IPS-18c (cell line): Measurements from ENCODE around the gene VIPAS39.
A peak's percentile ranks its signal among the peaks of the same experiment; 100 is the strongest.

ENCODE experiments used
- H3K4me3 ChIP-seq: 2 replicates; pipeline ENCODE4 v1.7.0; 2013; ENCODE audit warnings: low read depth, mild to moderate bottlenecking, low read length, moderate library complexity; ENCODE audit not compliant: insufficient read depth
- H3K9me3 ChIP-seq: one replicate; pipeline ENCODE4 v1.6.1; 2013; ENCODE audit warnings: mild to moderate bottlenecking, low read length, moderate library complexity; ENCODE audit not compliant: control insufficient read depth, insufficient read depth

VIPAS39 gene

DNA sequence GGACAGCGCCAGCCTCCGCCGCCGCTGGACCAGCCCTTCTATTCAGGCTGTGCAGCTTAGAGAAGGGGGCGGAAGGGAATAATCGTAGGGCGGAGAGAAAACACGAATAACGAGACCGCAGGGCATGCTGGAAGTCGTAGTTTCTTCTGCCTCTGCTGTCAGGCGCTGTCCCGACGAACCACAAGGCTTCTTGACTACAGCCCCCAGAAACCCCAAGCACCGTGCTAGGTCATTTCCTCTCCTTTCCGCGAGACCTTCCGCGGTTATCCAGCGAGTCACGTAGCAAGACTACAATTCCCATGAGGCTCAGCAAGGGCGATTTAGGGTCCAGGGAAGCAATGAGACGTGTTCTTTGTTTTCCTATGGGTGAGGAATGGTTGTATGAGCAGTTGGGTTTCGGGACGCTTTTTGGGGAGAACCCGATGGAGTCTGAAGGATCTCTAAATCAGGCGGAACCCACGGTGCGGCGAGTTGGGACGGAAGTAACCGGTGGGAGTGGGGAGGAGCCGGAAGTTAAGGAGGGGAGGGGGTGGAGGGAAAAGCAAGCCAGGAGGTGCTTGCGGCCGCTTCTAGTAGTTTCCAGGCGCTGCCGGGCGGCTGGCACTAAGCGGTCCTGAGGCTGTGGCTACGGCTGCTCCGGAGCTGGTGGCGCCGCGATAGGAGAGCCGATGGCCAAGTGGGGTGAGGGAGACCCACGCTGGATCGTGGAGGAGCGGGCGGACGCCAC lies at the start of gene VIPAS39, which contains the start of gene AHSA1:
VIPAS39 (minus strand) TSS at position 80 of the 727 bp plus-strand sequence. CDS start 3,499 bp downstream, outside the sequence.
AHSA1 (plus strand) TSS at position 572 of the 727 bp plus-strand sequence; CDS start at position 669, 97 bp downstream.
- Histone ChIP-seq H3K9me3 (no peaks in the 10 kb centered on the region), H3K4me3 (peak within 1 kb of the TSS; percentile 67)

- H3K4me3 ChIP-seq: no peak overlapping the region
Measured at GRCh38 chr14:77505031-77505430, 47.6 kb upstream of the VIPAS39 start.

DNA sequence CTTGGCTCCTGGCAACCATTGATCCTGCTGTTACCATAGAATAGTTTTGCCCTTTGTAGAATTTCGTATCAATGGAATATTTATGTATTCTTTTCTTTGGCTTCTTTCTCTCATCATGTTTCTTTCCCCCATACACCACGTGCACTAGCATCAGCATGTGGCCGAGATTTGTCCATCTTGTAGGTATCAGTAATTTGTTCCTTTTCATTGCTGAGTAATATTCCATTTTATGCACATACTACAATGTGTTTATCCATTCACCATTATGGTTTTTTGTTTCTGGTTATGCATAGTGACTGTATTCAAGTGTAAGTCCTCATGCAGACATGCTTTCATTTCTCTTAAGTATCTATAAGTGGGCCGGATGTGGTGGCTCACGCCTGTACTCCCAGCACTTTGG lies 45.7 kb upstream of the VIPAS39 start:
- peaks cover 4% of the 10 kb centered on the region for H3K9me3 ChIP-seq
- H3K4me3 ChIP-seq: no peak overlapping the region

More at GRCh38 chr14:77505031-77505430, 47.6 kb upstream of the VIPAS39 start:
- peaks cover 4% of the 10 kb centered on the region for H3K9me3 ChIP-seq

- no peak overlapping the region for H3K4me3 ChIP-seq
- H3K9me3 ChIP-seq: peaks cover 4% of the 10 kb centered on the region
Measured at GRCh38 chr14:77502109-77502782, 44.8 kb upstream of the VIPAS39 start.

DNA sequence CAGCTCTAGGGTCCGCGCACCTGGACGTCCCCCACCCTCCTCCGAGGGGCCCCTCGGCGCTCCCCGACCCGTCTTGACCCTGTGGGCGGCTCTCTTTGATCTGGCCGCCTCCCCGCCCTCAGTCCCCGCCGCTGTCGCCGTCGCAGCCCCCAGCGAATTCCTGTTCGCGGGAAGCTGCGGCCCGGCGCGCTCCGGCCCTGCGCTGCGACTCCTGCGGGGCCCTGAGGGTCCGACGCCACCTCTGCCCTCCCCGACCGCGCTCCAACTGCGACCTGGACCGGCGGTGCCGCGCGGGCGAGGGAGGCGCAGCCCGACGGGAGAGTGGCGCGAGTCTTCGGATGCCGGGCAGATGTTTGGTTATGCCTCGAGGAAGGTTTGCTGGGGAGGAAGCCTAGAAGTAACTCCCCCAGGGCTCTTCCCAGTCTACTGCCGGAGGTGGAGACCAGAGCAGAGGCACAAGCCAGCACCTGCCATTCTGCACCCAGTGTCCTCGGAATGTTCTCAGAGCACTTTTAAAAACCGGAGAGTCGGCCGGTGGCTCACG lies 41.7 kb upstream of the VIPAS39 start:
- H3K4me3 ChIP-seq: peak overlapping the region; percentile 66

DNA sequence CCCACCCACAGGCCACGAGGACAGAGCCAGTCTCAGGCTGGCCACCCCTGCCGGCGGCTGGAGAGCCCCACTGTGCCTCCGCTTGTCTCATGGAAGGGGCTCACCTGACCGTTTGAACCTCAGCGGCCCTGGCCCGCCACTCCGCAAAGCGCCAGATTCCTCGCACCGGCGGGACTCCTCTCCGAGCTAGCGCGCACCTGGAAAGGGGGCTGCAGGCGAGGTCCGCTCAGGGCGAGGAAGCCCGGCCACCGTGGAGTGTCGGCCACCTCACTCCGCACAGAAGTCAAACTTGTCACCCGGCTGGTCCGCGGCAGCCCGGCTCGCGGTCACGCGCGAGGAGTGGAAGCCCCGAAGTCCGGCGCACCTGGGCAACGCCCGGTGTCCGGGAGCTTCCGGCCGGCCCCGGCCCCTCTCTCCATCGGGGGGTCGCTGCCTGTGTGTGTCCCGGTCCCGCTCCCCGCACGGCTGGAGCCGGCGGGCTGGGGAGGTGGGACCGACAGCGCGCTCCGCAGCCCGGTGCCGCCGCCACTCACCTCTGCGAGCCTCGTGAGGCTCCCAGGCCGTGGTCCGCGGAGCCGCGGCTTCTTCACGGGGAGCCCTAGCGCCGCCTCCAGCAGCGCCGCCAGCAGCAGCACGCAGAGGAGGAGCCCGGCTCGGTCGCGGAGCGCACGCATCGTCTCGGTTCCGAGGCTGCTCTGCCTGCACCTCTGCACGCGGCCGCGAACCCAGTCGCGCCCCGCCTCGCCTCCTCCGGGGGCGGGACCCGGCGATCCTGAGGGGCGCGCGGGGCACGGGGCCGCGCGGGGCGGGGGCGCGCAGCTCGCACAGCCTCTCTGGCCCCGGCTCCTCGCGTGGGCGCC lies 40.9 kb upstream of the VIPAS39 start, which contains the start of gene ISM2:
ISM2 (minus strand) TSS at position 697 of the 860 bp plus-strand sequence; CDS start at position 674, 23 bp downstream.
- peak within 1 kb of the TSS; percentile 66 for H3K4me3 ChIP-seq
- H3K9me3 ChIP-seq: peaks cover 2% of the 10 kb centered on the region

More for the DNA sequence above, 41.7 kb upstream of the VIPAS39 start:
- H3K9me3 ChIP-seq: peaks cover 2% of the 10 kb centered on the region

DNA sequence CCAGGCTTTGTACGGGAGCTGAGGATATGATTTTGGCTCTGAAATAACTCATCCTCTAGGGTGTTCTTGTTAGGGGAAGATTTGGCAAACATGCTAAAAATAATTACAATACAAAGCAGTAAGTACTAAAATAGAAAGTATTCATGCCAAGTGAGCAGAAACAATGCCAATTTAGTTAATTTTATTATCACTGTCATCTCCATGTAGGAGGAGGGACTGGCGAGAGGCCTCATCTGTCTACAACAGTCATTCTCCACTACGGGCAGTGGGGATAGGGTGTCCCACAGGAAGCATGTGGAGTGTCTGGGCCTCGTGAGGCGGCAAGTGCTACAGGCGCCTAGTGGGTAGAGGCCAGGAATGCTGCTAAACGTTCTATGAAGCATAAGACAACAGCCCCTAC lies 37.9 kb upstream of the VIPAS39 start:
- peaks cover 2% of the 10 kb centered on the region for H3K9me3 ChIP-seq

DNA sequence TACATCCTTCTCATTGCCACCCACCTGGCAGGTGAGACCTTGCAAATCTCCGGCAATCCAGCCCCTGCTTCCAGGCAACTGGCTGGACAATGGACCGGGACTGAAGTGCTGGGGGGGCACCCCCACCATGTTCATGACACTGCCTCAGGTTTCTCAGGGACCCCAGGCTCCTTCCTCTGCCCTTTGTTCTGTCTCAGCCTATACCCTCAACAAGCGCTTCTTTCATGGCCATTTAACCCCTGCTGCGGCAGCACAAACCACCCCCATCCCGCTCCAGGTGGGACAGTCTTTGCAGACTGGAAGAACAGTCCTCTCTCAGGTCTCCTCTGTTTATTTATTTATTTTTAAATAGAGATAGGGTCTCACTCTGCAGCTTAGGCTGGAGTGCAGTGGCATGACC lies 33.7 kb upstream of the VIPAS39 start:
- Histone ChIP-seq H3K4me3 (no peak overlapping the region), H3K9me3 (peaks cover 2% of the 10 kb centered on the region)

More for the DNA sequence above, 37.9 kb upstream of the VIPAS39 start:
- no peak overlapping the region for H3K4me3 ChIP-seq

- peaks cover under 1% of the 10 kb centered on the region for H3K9me3 ChIP-seq
- H3K4me3 ChIP-seq: no peak overlapping the region
Measured at GRCh38 chr14:77490347-77490986, 33.1 kb upstream of the VIPAS39 start.

GRCh38 chr14:77489041-77489440 lies 31.6 kb upstream of the VIPAS39 start:
- Histone ChIP-seq H3K4me3 (no peak overlapping the region), H3K9me3 (no peaks in the 10 kb centered on the region)

- Histone ChIP-seq H3K9me3 (no peaks in the 10 kb centered on the region), H3K4me3 (no peak overlapping the region)
Measured at GRCh38 chr14:77488558-77488957, 31.2 kb upstream of the VIPAS39 start.

GRCh38 chr14:77485901-77486678 lies 28.7 kb upstream of the VIPAS39 start:
- Histone ChIP-seq H3K4me3 (no peak overlapping the region), H3K9me3 (no peaks in the 10 kb centered on the region)

DNA sequence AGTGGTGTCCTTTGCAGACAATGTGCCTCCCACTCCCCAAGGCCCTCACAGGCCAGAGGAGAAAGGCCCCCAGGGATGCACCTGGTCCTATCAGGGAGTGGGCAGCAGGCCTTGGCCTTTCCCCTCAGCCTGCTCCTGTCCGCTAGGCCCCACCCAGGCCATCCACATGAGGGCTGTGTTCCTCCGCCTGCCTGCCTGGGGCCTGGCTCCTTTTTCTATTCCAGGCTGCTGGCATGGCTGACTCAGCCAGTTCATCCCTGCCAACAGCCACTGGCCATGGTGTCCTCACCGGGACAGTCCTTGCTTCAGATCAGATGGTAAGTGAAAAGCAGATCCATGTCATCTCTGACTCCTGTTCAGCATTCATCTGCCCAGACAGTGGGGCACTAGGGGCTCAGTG lies 27.9 kb upstream of the VIPAS39 start:
- Histone ChIP-seq H3K9me3 (no peaks in the 10 kb centered on the region), H3K4me3 (no peak overlapping the region)

- Histone ChIP-seq H3K4me3 (no peak overlapping the region), H3K9me3 (no peaks in the 10 kb centered on the region)
Measured at GRCh38 chr14:77482422-77482821, 25.0 kb upstream of the VIPAS39 start.

- Histone ChIP-seq H3K4me3 (no peak overlapping the region), H3K9me3 (no peaks in the 10 kb centered on the region)
Measured at GRCh38 chr14:77478796-77479195, 21.4 kb upstream of the VIPAS39 start.

DNA sequence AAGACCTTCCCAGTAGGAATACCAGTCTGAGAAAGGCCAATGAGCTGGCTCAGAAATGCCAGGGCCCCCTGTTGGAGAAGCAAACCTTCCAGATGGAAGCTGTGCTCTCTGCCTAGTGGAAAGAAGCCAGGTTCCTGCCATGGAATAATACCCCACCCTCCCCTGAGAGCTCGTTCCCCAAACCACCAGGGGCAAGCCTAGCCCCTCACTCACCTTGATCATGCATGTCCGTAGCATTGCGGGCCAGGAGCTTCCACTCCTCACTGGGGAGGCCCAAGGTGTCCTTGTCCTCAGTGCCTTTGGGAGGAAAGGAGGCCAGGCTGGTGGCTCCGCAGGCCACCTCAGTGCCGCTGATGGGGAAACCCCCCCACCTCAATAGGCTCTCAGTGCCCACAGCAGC lies 20.6 kb upstream of the VIPAS39 start:
- Histone ChIP-seq H3K4me3 (no peak overlapping the region), H3K9me3 (no peaks in the 10 kb centered on the region)
